Measurements from ENCODE around the gene GH2.
"Not testable (repeated sequence)": the region's sequence is repeated elsewhere in the genome, so short reads cannot be mapped to it uniquely, and the experiment has no call there.

Gene GH2

DNA sequence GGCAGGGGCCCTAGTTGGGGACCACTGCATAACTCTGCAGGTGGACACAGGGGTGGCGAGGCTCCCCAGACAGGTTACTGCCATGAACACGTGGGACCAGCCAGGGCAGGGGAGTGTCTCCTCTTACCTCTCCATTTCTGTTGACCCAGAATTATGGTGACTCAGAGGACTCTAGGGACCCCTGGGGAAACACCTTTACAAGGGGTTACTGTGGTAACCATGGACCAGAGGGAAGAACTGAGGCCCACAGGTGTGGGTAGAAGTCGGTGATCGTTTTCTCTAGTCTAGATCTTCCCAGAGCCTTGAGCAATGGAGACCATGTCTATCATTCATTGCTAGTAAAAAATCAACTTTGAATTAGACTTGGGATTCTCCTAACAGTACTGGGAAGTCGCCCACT, 39.0 kb upstream of the GH2 start:
- H3K4me1 ChIP-seq (ENCODE audit: control insufficient read depth in 1 of 2, insufficient read depth in 2 of 2, low read length in 2 of 2); H3K27me3 ChIP-seq (ENCODE audit: control insufficient read depth in 1 of 2, insufficient read depth in 2 of 2, low read length in 2 of 2); H3K9ac ChIP-seq (ENCODE audit: low read depth in 1 of 2, low read length in 2 of 2); H3K36me3 ChIP-seq (ENCODE audit: control insufficient read depth in 1 of 2, insufficient read depth in 2 of 2, low read length in 2 of 2); H3K4me3 ChIP-seq (ENCODE audit: low read depth in 1 of 2, low read length in 2 of 2); H3K27ac ChIP-seq (ENCODE audit: low read depth, low read length); H3K9me3 ChIP-seq (ENCODE audit: control insufficient read depth in 1 of 2, low read length in 2 of 2): not testable (repeated sequence)

DNA sequence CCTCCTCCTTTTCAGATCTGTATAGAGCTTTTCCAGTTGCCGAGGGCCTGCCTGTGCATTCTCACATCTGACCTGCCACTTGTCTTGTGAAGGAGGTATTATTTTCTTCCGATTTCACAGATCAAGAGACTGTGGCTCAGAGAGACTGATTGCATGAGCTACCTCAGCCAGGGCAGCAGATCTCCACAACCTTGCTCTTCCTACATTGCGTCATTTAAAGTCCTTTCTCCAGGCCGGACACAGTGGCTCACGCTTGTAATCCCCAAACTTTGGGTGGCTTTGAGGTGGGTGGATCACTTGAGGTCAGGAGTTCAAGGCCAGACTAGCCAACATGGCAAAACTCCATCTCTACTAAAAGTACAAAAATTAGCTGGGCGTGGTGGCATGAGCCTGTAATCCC, 38.3 kb upstream of the GH2 start:
- not testable (repeated sequence) for H3K4me1 ChIP-seq (ENCODE audit: control insufficient read depth in 1 of 2, insufficient read depth in 2 of 2, low read length in 2 of 2); H3K9me3 ChIP-seq (ENCODE audit: control insufficient read depth in 1 of 2, low read length in 2 of 2); H3K4me3 ChIP-seq (ENCODE audit: low read depth in 1 of 2, low read length in 2 of 2); H3K27me3 ChIP-seq (ENCODE audit: control insufficient read depth in 1 of 2, insufficient read depth in 2 of 2, low read length in 2 of 2); H3K27ac ChIP-seq (ENCODE audit: low read depth, low read length); H3K9ac ChIP-seq (ENCODE audit: low read depth in 1 of 2, low read length in 2 of 2); H3K36me3 ChIP-seq (ENCODE audit: control insufficient read depth in 1 of 2, insufficient read depth in 2 of 2, low read length in 2 of 2)

DNA sequence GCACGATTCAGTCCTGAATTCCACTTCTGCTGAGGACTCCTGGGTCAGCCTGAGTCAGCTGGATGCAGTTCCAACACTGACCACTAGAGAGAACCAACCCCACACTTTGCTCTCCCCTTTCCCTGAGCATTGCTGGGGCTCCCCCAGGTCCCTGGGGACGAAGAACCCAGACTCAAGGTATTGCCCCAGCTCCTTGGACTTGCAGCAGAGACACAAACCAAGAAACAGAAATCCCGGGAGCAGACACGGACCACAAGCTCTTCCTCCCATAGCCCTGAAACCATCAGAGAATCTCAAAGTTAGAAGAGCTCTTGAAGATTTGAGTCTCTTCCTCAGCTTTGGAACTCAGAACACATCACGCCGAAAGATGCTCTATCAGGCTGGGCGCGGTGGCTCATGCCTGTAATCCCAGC, 37.6 kb upstream of the GH2 start:
- Histone ChIP-seq H3K36me3 (ENCODE audit: control insufficient read depth in 1 of 2, insufficient read depth in 2 of 2, low read length in 2 of 2) (no peaks in the 10 kb centered on the region), H3K4me3 (ENCODE audit: low read depth in 1 of 2, low read length in 2 of 2) (no peak overlapping the region)

GRCh38 chr17:63918789-63919305, 37.1 kb upstream of the GH2 start, which contains the start of gene GH1:
Gene GH1 (minus strand): TSS chr17:63918839. CDS start chr17:63918776, 63 bp downstream.
- H3K9ac ChIP-seq (ENCODE audit: low read depth in 1 of 2, low read length in 2 of 2); H3K36me3 ChIP-seq (ENCODE audit: control insufficient read depth in 1 of 2, insufficient read depth in 2 of 2, low read length in 2 of 2); H3K4me3 ChIP-seq (ENCODE audit: low read depth in 1 of 2, low read length in 2 of 2); H3K9me3 ChIP-seq (ENCODE audit: control insufficient read depth in 1 of 2, low read length in 2 of 2); H3K27ac ChIP-seq (ENCODE audit: low read depth, low read length); H3K4me1 ChIP-seq (ENCODE audit: control insufficient read depth in 1 of 2, insufficient read depth in 2 of 2, low read length in 2 of 2); H3K27me3 ChIP-seq (ENCODE audit: control insufficient read depth in 1 of 2, insufficient read depth in 2 of 2, low read length in 2 of 2): not testable (repeated sequence)

More for the DNA sequence above, 37.6 kb upstream of the GH2 start:
- Histone ChIP-seq H3K9ac (ENCODE audit: low read depth in 1 of 2, low read length in 2 of 2) (no peak overlapping the region), H3K27me3 (ENCODE audit: control insufficient read depth in 1 of 2, insufficient read depth in 2 of 2, low read length in 2 of 2) (peaks cover 0 to 5% of the 10 kb centered on the region in 2 donors), H3K27ac (ENCODE audit: low read depth, low read length) (no peak overlapping the region), H3K9me3 (ENCODE audit: control insufficient read depth in 1 of 2, low read length in 2 of 2) (no peaks in the 10 kb centered on the region), H3K4me1 (ENCODE audit: control insufficient read depth in 1 of 2, insufficient read depth in 2 of 2, low read length in 2 of 2) (no peaks in the 10 kb centered on the region)

GRCh38 chr17:63918305-63918704, 36.6 kb upstream of the GH2 start:
- peaks cover 0 to 5% of the 10 kb centered on the region in 2 donors for H3K27me3 ChIP-seq (ENCODE audit: control insufficient read depth in 1 of 2, insufficient read depth in 2 of 2, low read length in 2 of 2)

GRCh38 chr17:63917646-63918045, 35.9 kb upstream of the GH2 start:
- Histone ChIP-seq H3K4me1 (ENCODE audit: control insufficient read depth in 1 of 2, insufficient read depth in 2 of 2, low read length in 2 of 2) (no peaks in the 10 kb centered on the region), H3K27me3 (ENCODE audit: control insufficient read depth in 1 of 2, insufficient read depth in 2 of 2, low read length in 2 of 2) (peaks cover 0 to 5% of the 10 kb centered on the region in 2 donors), H3K9me3 (ENCODE audit: control insufficient read depth in 1 of 2, low read length in 2 of 2) (no peaks in the 10 kb centered on the region), H3K4me3 (ENCODE audit: low read depth in 1 of 2, low read length in 2 of 2) (no peak overlapping the region), H3K9ac (ENCODE audit: low read depth in 1 of 2, low read length in 2 of 2) (no peak overlapping the region), H3K36me3 (ENCODE audit: control insufficient read depth in 1 of 2, insufficient read depth in 2 of 2, low read length in 2 of 2) (no peaks in the 10 kb centered on the region), H3K27ac (ENCODE audit: low read depth, low read length) (no peak overlapping the region)

More at GRCh38 chr17:63918305-63918704, 36.6 kb upstream of the GH2 start:
- Histone ChIP-seq H3K4me1 (ENCODE audit: control insufficient read depth in 1 of 2, insufficient read depth in 2 of 2, low read length in 2 of 2) (no peaks in the 10 kb centered on the region), H3K27ac (ENCODE audit: low read depth, low read length) (no peak overlapping the region), H3K36me3 (ENCODE audit: control insufficient read depth in 1 of 2, insufficient read depth in 2 of 2, low read length in 2 of 2) (no peaks in the 10 kb centered on the region), H3K9me3 (ENCODE audit: control insufficient read depth in 1 of 2, low read length in 2 of 2) (no peaks in the 10 kb centered on the region), H3K9ac (ENCODE audit: low read depth in 1 of 2, low read length in 2 of 2) (no peak overlapping the region), H3K4me3 (ENCODE audit: low read depth in 1 of 2, low read length in 2 of 2) (no peak overlapping the region)

DNA sequence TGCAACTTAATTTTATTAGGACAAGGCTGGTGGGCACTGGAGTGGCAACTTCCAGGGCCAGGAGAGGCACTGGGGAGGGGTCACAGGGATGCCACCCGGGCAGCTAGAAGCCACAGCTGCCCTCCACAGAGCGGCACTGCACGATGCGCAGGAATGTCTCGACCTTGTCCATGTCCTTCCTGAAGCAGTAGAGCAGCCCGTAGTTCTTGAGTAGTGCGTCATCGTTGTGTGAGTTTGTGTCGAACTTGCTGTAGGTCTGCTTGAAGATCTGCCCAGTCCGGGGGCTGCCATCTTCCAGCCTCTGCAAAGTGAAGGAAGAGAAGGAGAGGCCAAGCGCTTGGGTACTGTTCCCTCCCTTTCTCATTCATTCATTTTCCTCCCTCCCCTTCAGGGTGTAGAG, 35.5 kb upstream of the GH2 start:
- not testable (repeated sequence) for H3K36me3 ChIP-seq (ENCODE audit: control insufficient read depth in 1 of 2, insufficient read depth in 2 of 2, low read length in 2 of 2); H3K27me3 ChIP-seq (ENCODE audit: control insufficient read depth in 1 of 2, insufficient read depth in 2 of 2, low read length in 2 of 2); H3K4me1 ChIP-seq (ENCODE audit: control insufficient read depth in 1 of 2, insufficient read depth in 2 of 2, low read length in 2 of 2); H3K9ac ChIP-seq (ENCODE audit: low read depth in 1 of 2, low read length in 2 of 2); H3K27ac ChIP-seq (ENCODE audit: low read depth, low read length); H3K9me3 ChIP-seq (ENCODE audit: control insufficient read depth in 1 of 2, low read length in 2 of 2); H3K4me3 ChIP-seq (ENCODE audit: low read depth in 1 of 2, low read length in 2 of 2)

- H3K4me3 ChIP-seq (ENCODE audit: low read depth in 1 of 2, low read length in 2 of 2) = no peak overlapping the region
- no peaks in the 10 kb centered on the region for H3K36me3 ChIP-seq (ENCODE audit: control insufficient read depth in 1 of 2, insufficient read depth in 2 of 2, low read length in 2 of 2)
- H3K4me1 ChIP-seq (ENCODE audit: control insufficient read depth in 1 of 2, insufficient read depth in 2 of 2, low read length in 2 of 2) = no peaks in the 10 kb centered on the region
- H3K9ac ChIP-seq (ENCODE audit: low read depth in 1 of 2, low read length in 2 of 2) = peak overlapping the region in 1 of 2 donors; percentile 63
- H3K27ac ChIP-seq (ENCODE audit: low read depth, low read length) = no peak overlapping the region
- H3K9me3 ChIP-seq (ENCODE audit: control insufficient read depth in 1 of 2, low read length in 2 of 2) = no peaks in the 10 kb centered on the region
- peaks cover 0 to 5% of the 10 kb centered on the region in 2 donors for H3K27me3 ChIP-seq (ENCODE audit: control insufficient read depth in 1 of 2, insufficient read depth in 2 of 2, low read length in 2 of 2)
These were observed 34.9 kb upstream of the GH2 start for GRCh38 chr17:63916566-63917185.

GRCh38 chr17:63915753-63916152, 34.0 kb upstream of the GH2 start:
- not testable (repeated sequence) for H3K4me1 ChIP-seq (ENCODE audit: control insufficient read depth in 1 of 2, insufficient read depth in 2 of 2, low read length in 2 of 2); H3K4me3 ChIP-seq (ENCODE audit: low read depth in 1 of 2, low read length in 2 of 2); H3K27me3 ChIP-seq (ENCODE audit: control insufficient read depth in 1 of 2, insufficient read depth in 2 of 2, low read length in 2 of 2); H3K27ac ChIP-seq (ENCODE audit: low read depth, low read length); H3K9ac ChIP-seq (ENCODE audit: low read depth in 1 of 2, low read length in 2 of 2); H3K36me3 ChIP-seq (ENCODE audit: control insufficient read depth in 1 of 2, insufficient read depth in 2 of 2, low read length in 2 of 2); H3K9me3 ChIP-seq (ENCODE audit: control insufficient read depth in 1 of 2, low read length in 2 of 2)

DNA sequence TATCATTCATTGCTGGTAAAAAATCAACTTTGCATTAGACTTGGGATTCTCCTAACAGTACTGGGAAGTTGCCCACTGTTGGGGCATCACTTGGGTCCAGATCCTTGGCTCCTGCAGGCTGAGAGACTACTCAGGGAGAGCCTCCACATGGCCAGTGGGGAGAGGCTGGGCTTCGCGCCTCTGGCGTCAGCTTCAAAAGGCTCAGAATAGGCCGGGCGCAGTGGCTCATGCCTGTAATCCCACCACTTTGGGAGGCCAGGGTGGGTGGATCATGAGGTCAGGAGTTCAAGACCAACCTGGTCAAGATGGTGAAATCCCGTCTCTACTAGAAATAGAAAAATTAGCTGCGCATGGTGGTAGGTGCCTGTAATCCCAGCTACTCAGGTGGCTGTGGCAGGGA, 32.7 kb upstream of the GH2 start:
- H3K9ac ChIP-seq (ENCODE audit: low read depth in 1 of 2, low read length in 2 of 2) = no peak overlapping the region
- H3K27ac ChIP-seq (ENCODE audit: low read depth, low read length) = no peak overlapping the region
- H3K27me3 ChIP-seq (ENCODE audit: control insufficient read depth in 1 of 2, insufficient read depth in 2 of 2, low read length in 2 of 2) = peaks cover 0 to 5% of the 10 kb centered on the region in 2 donors
- H3K9me3 ChIP-seq (ENCODE audit: control insufficient read depth in 1 of 2, low read length in 2 of 2) = no peaks in the 10 kb centered on the region
- H3K4me1 ChIP-seq (ENCODE audit: control insufficient read depth in 1 of 2, insufficient read depth in 2 of 2, low read length in 2 of 2) = no peaks in the 10 kb centered on the region
- no peaks in the 10 kb centered on the region for H3K36me3 ChIP-seq (ENCODE audit: control insufficient read depth in 1 of 2, insufficient read depth in 2 of 2, low read length in 2 of 2)
- H3K4me3 ChIP-seq (ENCODE audit: low read depth in 1 of 2, low read length in 2 of 2) = no peak overlapping the region
